GM12865 (cell line): ENCODE results near the gene CFAP74.

Source experiments
- DNase-seq: peaks from one replicate; pipeline ENCODE4 v3.0.0; 2010; ENCODE audit warnings: low read depth
- H3K4me3 ChIP-seq: 2 replicates; pipeline ENCODE4 v1.5.1; 2011; ENCODE audit warnings: mild to moderate bottlenecking, low read depth, low read length, control low read depth
- TF ChIP-seq, protein P1 (sequence below): IDR thresholded peaks from 2 replicates; pipeline ENCODE4 v1.5.1; 2011; ENCODE audit warnings: low read length, control low read depth, low read depth, inconsistent platforms; ENCODE audit not compliant: insufficient read depth; ENCODE audit errors: missing control alignments

The CFAP74 gene

DNA sequence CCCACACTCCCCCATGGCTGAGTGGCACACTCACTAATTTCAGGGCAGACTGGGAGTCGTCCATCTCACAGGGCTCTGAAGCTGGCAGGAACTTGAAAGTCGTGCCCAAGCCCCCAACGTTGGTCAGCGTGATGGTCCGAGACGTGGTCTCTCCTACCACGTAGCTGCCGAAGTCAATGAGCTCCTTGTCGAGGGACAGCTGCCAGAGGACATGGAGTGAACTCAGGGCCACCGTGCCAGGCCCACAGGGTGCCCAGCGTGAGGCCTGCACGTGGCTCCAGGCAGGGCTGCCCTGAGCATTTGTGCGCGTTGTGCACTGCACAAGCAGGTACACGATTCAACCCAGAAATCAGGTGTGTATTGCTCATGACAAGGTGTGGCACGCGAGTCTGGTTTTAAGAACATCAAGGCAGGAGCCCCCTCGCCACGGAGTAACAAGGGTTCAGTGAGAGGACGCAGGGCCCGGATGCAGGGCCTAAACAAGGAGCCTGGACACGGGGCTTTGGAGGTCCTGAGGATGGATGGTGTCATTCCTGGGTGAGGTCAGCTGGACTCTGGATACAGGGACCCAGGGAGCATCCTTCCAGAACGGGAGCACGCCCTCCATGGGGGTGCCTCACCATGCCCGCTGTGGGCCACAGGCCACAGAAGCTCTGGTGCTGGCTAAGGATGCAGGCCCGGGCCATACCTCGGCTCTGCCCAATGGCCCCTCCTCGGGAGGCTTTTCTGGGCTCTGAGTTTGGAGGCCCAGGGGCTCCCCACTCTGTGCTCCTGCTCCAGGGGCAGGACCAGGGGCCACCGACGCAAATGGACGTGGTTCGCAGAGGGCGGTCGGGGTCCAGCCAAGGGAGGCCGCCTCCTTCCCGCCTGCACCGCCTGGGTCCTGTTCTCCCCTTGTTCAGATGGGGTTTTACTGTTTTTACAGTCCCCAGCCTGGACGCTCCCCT lies 46.7 kb downstream of the CFAP74 start:
- no peak for DNase-seq
- no peak overlapping the region for H3K4me3 ChIP-seq
- TF ChIP-seq, protein P1, sequence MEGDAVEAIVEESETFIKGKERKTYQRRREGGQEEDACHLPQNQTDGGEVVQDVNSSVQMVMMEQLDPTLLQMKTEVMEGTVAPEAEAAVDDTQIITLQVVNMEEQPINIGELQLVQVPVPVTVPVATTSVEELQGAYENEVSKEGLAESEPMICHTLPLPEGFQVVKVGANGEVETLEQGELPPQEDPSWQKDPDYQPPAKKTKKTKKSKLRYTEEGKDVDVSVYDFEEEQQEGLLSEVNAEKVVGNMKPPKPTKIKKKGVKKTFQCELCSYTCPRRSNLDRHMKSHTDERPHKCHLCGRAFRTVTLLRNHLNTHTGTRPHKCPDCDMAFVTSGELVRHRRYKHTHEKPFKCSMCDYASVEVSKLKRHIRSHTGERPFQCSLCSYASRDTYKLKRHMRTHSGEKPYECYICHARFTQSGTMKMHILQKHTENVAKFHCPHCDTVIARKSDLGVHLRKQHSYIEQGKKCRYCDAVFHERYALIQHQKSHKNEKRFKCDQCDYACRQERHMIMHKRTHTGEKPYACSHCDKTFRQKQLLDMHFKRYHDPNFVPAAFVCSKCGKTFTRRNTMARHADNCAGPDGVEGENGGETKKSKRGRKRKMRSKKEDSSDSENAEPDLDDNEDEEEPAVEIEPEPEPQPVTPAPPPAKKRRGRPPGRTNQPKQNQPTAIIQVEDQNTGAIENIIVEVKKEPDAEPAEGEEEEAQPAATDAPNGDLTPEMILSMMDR: no peak

DNA sequence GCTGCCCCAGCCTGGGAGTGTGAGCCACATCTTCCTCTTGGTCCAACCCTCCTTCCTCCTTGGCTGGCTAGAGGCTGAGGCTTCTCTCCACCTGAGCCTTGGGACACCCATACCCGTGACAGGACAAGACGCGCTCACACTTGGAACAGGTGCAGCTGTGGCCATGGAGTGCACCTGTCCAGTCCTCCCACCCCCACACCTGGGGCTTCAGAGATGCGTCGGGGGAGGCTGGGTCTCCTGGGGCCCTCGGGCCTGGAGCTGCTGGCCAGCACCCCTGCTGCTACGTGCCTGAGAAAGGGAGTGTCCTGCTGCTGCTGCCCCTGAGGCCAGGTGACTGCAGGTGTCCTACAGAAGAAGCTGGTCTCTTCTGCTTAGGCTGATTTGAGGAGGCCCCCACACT lies 47.5 kb downstream of the CFAP74 start:
- TF ChIP-seq, protein P1: no peak
- no peak for DNase-seq
- H3K4me3 ChIP-seq: no peak overlapping the region

DNA sequence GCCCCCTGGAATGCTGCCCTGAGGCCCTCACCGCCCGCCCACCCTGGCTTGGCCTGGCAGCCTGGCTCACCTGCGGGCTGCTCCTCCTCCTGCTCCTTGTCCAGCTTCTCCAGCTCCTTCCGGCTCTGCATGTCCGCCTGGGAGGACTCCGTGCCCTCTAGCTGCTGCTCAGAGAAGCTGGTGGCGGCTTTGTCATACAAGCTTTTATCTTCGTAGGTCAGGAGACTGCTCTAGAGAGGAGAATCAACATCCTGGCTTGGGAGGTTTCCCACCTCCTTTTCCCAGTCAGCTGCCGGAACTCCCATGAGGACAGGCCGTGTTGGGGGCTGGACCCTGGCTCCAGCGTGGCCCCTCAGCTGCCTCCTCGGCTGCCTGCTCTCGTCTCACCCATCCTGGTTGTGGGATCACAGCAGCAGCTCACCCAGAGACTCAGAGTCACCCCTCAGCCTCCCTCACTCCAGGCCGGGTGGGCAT lies 47.9 kb downstream of the CFAP74 start:
- no peak overlapping the region for H3K4me3 ChIP-seq
- no peak for DNase-seq
- TF ChIP-seq, protein P1: no peak

DNA sequence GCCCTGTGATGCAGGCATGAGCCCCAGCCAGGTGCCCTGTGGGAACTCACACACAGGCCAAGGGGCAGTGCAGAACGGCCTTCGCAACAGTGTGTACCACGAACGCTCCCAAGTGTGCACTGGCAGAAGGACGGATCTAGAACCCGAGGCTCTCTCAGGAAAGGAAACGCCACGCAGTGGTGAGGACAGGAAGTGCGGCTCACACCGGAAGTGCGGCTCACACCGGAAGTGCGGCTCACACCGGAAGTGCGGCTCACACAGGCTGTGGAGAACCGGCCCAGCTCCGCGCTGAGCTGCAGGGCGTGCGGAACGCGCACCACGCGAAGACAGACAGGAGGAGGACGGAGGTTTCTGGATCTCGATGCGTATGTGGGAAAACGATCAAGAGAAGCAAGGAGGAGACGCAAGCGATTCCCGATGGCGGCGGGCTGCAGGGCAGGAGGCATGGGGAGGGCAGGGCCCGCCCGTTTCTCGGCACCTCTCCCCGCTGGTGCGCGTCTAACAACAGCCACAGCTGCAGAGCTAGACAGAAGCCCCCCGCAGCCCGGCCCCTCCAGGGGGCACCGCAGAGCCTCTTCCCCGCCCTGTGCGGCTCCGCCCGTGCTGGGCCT lies 48.6 kb downstream of the CFAP74 start:
- DNase-seq: no peak
- H3K4me3 ChIP-seq: no peak overlapping the region

DNA sequence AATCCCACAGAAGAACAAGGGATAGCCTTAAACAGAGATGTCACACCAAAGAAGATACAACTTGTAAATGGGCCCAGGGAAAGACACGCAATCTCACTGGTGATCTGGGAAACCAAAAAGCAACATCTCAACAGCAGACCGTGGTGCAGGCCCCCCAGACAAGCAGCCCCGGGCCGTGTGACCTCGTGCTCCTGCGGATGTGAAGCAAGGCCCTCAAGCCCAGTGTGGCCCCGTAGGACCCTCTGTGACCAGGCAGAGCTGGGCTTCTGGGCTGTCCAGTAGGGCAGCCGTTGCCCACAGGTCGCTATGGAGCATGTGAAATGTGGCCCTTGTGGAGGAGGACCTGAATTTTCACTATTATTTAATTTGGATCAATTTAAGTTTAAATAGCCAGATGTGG lies 49.6 kb downstream of the CFAP74 start:
- no peak for DNase-seq
- TF ChIP-seq, protein P1: no peak
- no peak overlapping the region for H3K4me3 ChIP-seq

More for the DNA sequence above, 48.6 kb downstream of the CFAP74 start:
- TF ChIP-seq, protein P1: peak; percentile 34

DNA sequence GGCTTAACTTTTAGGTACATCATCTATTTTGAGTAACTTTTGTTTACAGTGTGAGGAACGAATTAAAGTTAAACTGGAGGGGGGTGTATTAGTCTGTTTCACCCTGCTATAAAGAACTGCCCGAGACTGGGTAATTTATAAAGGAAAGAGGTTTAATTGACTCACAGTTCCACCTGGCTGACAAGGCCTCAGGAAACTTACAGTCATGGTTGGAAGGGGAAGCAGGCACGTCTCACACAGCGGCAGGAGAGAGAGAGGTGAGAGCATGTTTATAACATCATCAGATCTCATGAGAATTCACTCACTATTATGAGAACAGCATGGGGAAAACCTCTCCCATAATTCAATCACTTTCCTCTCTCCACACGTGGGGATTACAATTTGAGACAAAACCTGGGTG lies 52.6 kb downstream of the CFAP74 start:
- no peak overlapping the region for H3K4me3 ChIP-seq
- TF ChIP-seq, protein P1: no peak
- no peak for DNase-seq

DNA sequence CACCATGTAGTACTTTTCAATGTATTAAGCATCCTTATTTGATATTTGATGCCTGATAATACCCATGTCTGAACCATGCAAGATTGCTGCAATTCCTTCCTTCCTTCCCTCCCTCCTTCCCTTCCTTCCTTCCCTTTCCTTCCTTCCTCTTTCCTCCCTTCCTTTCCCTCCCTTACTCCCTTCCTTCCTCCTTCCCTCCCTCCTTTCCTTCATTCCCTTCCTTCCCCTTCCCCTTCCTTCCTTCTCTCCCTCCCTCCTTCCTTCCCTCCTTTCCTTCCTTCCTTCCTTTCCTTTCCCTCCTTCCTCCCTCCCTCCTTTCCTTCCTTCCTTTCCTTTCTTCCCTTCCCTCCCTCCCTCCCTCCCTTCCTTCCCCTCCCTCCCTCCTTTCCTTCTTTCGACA lies 54.8 kb downstream of the CFAP74 start:
- TF ChIP-seq, protein P1: no peak
- no peak for DNase-seq
- no peak overlapping the region for H3K4me3 ChIP-seq
